ENCODE data around the gene SLC9B2.
A peak's percentile ranks its signal among the peaks of the same experiment; 100 is the strongest.

Gene SLC9B2

DNA sequence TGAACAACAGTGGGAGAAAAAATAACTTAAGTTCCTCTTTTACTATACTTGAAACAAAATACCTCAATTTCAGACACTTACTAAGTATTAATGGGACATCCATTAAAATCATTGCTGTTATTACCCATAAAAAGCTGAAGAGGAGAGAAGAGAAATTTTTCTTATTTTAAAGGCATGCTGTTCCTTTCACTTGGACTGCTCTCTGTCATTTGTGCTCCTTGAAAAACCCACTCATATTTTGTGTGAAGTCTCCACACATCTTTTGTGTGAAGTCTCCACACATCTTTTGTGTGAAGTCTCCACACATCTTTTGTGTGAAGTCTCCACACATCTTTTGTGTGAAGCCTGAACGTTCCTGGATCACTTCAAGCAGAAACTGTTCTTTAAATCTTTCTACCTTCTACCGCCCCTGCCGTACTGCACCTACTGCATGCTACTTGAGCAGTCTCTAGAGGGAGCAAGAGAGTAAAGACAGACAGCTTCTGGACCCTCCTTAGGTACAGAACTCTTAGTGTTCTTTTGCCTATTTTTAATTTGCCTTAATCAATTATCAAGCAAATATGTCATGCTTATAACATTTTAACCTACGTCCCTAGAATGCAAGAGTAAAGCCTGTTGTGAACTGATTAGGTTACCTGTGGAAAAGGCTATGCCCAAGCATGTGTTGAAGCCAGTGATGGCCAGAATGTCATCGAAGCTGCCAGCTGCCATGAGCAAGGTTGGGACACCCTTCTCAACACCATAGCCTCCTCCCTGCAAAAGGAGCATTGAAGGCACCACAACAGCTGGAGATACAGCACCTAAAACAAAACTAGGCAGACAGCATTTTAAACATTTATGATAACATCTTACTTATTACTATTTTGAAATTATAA, 29.9 kb downstream of the SLC9B2 start:
- peak; percentile 34 for DNase-seq (ENCODE audit: low read depth)
- H3K4me3 ChIP-seq (ENCODE audit: low read depth, low read length) = no peak overlapping the region
- peak; percentile 87 for TF ChIP-seq CTCF (IDR thresholded peaks at IDR 0.05; ENCODE audit: low read depth, low read length, missing control alignments)
- in situ Hi-C loops (cut with HindIII; ENCODE audit: low sequenced_read_pairs) = no loop called here

GRCh38 chr4:103044183-103044582, 32.4 kb downstream of the SLC9B2 start:
- no peak for TF ChIP-seq CTCF (IDR thresholded peaks at IDR 0.05; ENCODE audit: low read depth, low read length, missing control alignments)
- H3K4me3 ChIP-seq (ENCODE audit: low read depth, low read length) = no peak overlapping the region
- in situ Hi-C loops (cut with HindIII; ENCODE audit: low sequenced_read_pairs) = loop anchor here (5.0 kb wide), 1 partner anchor 48 kb away; no protein-coding TSS in a partner anchor
- no peak for DNase-seq (ENCODE audit: low read depth)

GRCh38 chr4:103036169-103036568, 40.4 kb downstream of the SLC9B2 start:
- no peak overlapping the region for H3K4me3 ChIP-seq (ENCODE audit: low read depth, low read length)
- in situ Hi-C loops (cut with HindIII; ENCODE audit: low sequenced_read_pairs) = no loop called here
- DNase-seq (ENCODE audit: low read depth) = no peak
- no peak for TF ChIP-seq CTCF (IDR thresholded peaks at IDR 0.05; ENCODE audit: low read depth, low read length, missing control alignments)

DNA sequence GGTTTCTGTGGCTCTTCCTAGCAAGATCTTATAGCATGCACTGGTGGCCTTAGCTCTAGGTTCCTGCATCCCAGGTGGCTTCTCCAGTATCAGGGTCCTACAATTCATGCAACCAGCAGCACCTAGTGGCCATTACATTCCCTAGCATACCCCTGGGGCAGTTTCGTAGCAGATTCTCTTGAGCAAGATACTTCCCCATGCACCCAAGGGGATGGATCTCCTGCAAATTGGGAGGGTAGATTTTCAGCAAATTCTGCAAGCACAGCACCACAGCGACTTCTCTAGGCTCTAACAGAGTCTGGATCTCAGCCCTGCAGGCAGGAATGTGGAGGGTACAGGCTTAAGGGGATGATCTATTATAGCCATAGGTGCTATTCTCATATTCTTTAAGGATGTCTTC, 44.0 kb downstream of the SLC9B2 start:
- in situ Hi-C loops (cut with HindIII; ENCODE audit: low sequenced_read_pairs) = no loop called here
- peak; percentile 19 for DNase-seq (ENCODE audit: low read depth)
- H3K4me3 ChIP-seq (ENCODE audit: low read depth, low read length) = no peak overlapping the region
- peak; percentile 77 for TF ChIP-seq CTCF (IDR thresholded peaks at IDR 0.05; ENCODE audit: low read depth, low read length, missing control alignments)

DNA sequence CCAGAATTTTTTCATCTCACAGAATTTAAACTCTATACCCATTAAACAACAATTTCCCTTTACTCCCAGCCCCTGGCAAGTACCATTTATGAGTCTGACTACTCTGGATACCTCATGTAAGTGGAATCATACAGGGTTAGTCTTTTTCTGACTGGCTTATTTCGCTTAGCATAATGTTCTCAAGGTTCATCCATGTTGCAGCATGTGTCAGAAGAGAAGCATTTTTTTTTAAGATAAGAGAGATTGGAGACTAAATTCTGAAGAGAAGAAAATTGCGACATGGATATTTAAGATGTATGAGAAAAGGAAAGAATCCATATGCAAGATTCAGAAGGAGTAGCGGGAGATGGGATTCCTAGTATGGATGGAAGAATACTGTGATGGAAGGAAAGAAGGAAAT, 45.8 kb downstream of the SLC9B2 start:
- in situ Hi-C loops (cut with HindIII; ENCODE audit: low sequenced_read_pairs) = no loop called here
- TF ChIP-seq CTCF (IDR thresholded peaks at IDR 0.05; ENCODE audit: low read depth, low read length, missing control alignments) = no peak

DNA sequence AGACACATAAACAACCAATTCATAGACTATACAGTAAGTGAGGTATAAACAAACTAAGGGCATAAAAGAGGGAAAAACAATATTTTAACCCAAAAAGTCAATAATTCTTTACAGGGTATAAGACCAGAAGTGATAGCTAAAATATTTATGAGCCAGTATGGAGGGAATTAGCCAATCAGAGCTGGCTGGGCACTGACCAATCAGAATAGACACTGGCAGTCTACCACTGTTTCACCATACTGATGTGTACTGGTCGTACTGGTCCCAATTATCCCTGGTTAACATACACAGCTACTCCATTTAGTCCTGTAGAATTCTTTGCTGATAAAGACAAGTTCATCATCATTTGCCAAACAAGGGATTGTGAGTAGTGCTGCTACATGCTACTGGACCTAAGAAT, 47.3 kb downstream of the SLC9B2 start:
- H3K4me3 ChIP-seq (ENCODE audit: low read depth, low read length) = no peak overlapping the region
- in situ Hi-C loops (cut with HindIII; ENCODE audit: low sequenced_read_pairs) = no loop called here
- no peak for DNase-seq (ENCODE audit: low read depth)
- TF ChIP-seq CTCF (IDR thresholded peaks at IDR 0.05; ENCODE audit: low read depth, low read length, missing control alignments) = no peak

More for the DNA sequence above, 45.8 kb downstream of the SLC9B2 start:
- no peak overlapping the region for H3K4me3 ChIP-seq (ENCODE audit: low read depth, low read length)
- DNase-seq (ENCODE audit: low read depth) = no peak

All from astrocyte of the cerebellum (primary cell).